CD4-positive, alpha-beta T cell treated with Interleukin-21 for 1 hour (primary cell): Measurements from ENCODE around the gene CLEC2A.

Source experiments
- DNase-seq: peaks from one replicate; pipeline ENCODE4 v3.0.0-alpha.2; 2020

CLEC2A gene

GRCh38 chr12:9931245-9931644, 925 bp downstream of the CLEC2A start:
- no peak for DNase-seq

DNA sequence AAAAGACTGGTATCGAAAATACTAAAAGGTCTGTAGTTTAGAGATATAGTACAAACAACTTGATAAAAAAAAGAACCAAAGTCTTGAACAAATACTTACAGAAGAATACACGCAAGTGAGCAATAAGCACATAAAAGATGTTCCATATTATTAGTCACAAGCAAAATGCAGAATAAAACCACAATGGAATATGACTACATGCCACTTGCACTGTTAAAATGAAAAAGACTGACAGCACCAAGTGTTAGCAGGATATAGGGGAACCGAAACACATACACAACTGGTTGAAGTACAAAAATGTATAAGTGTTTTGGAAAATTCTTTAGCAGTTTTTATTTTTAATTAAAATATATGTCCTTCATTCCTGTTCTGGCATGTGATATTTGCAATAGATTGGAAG, 3.6 kb downstream of the CLEC2A start:
- DNase-seq: no peak

- no peak for DNase-seq
These were observed 5.3 kb downstream of the CLEC2A start for GRCh38 chr12:9926876-9927275.

DNA sequence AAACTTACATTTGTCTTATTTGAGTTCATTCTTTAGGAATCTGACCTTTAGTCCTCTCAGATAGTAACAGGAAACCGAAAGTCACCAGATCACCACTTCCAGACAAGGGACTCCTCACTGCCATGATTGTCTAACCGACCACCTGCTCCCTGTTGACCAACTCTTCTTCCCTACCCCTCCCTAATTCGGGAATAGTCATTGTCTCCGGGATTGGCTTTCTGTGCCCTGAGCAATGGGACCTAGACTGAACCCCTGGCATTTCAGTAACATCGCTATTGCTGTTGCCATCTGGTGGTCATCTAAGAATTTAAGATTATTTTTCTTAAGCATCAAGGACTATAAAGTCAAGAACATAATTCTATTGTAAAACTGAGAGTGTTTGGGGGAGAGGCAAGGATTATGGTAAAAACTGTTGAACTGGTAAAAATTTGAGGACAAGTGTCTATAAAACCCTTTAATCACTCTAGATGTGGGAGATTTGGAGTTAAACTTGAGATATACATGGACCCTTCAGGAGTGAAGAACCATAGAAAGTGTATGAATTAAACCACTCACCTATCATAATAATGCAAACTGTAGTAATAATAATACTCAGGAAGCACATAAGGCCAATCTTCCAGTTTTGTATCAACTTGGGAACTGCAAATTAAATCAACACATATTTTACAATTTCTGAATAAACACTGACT, 6.3 kb downstream of the CLEC2A start:
- DNase-seq: peak; percentile 63

DNA sequence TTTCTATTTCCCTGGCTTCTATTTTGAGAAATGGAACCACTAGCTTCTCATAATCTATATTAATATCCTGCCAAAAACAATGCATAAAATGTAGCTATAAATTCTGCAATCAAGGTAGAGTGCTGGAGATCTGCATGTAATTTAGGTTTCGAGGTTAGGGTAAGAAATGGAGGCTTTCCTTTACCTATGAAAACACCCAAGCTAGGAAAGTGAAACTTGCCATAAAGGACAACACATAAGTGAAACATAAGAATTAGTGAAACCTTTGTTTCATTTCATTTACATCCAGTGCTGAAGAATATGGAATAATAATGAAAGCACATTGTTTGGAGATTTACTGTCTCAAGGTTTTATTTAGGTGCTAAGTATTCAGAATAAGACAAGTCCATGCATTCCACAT, 9.7 kb downstream of the CLEC2A start:
- no peak for DNase-seq

- DNase-seq: no peak
These were observed 11.7 kb downstream of the CLEC2A start for GRCh38 chr12:9920451-9920850.

DNA sequence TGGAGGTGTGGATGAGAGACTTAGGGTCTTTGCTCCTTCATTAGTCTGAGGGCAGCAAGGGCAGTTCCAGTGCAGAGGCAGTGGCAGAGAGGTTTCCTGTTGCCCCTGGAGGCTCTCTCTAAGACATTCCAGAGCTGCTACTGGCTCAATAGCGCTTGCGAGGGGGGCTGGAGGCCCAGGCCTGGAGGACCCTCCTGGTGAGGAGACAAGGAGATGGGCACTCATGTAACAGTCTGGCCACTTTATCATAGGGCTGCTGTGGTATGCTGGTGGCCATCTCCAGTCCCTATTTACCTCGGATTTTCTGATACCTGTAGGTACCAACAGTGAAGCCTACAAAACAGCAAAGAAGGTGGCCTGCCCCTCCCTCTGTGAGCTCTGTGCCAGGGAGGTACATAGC, 12.7 kb downstream of the CLEC2A start:
- no peak for DNase-seq

- DNase-seq: no peak
These were observed 20.5 kb downstream of the CLEC2A start for GRCh38 chr12:9911708-9912107.

DNA sequence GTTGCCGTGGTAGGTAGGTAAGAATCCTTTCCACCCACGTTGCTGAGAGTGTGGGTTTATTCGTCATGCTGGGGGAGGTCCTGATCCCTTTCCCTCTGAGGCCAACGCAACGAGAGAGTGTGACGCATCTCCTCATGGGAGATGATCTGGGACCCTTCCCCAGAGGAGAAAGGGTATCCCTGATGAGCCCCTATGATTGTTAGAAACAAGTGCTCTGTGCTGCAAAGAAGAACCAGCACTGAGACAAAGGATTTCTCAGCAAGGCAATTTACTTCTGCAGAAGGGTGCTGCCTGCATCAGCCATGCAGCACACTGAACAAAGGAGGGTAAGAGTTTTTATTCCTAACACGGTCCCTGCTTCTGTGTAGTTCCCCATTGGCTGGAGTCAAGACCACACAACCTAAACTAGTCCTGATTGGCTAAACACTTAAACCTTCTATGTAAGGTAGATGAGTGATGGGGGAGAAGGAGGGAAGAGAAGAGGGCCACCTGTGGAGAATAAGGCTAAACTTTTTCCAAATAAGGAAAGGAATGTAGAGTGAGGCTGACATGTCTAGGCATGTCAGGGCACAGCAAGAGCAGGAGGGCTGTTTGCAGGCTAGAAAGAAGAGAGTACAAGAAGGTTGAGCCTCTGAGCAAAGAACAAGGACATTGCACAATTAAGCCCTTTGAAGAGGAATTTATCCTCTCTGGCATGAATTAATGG, 21.3 kb downstream of the CLEC2A start:
- no peak for DNase-seq

- no peak for DNase-seq
These were observed 22.4 kb downstream of the CLEC2A start for GRCh38 chr12:9909724-9910123.

DNA sequence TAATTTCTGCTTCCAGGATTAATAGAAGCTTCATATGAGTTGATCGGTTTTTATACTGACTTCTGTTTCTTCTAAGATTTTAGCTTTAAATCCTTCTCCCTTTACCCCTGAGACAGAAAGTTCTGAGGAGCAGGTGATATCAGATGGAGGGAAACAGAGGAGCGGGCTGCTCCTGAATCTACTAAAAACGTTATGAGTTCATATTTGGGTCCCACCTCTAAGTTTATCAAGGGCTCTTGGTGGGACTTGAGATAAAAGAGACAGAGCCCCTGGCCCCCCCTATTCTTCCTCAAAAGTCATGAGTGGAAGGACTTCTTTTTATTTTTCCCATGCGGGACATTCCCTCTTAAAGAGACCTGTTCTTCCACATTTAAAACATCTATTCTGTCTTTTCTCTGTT, 23.8 kb downstream of the CLEC2A start:
- no peak for DNase-seq

GRCh38 chr12:9907769-9908168, 24.4 kb downstream of the CLEC2A start:
- DNase-seq: no peak

GRCh38 chr12:9906873-9907272, 25.3 kb downstream of the CLEC2A start:
- DNase-seq: peak; percentile 65

DNA sequence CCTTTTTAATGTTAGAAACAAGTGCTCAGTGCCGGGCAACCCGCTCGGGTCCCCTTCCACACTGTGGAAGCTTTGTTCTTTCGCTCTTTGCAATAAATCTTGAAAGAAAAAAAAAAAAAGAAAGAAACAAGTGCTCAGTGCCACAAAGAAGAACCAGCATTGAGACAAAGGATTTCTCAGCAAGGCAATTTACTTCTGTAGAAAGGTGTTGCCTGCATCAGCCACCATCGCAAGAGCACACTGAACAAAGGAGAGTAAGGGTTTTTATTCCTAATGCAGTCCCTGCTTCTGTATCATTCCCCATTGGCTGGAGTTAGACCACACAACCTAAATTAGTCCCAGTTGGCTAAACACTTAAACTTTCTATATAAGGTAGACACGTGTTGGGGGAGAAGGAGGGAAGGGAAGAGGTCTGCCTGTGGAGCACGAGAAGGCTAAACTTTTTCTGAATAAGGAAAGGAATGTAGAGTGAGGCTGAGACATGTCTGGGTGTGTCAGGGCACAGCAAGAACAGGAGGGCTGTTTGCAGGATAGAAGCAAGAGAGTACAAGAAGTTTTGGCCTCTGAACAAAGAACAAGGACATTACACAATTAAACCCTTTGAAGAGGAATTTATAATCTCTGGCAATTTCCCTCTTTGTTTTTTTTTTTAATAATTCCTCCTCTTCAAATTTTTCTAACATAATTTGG, 29.5 kb downstream of the CLEC2A start:
- DNase-seq: no peak

GRCh38 chr12:9900930-9901329, 31.2 kb downstream of the CLEC2A start:
- DNase-seq: no peak

GRCh38 chr12:9899209-9899608, 33.0 kb downstream of the CLEC2A start:
- DNase-seq: no peak

DNA sequence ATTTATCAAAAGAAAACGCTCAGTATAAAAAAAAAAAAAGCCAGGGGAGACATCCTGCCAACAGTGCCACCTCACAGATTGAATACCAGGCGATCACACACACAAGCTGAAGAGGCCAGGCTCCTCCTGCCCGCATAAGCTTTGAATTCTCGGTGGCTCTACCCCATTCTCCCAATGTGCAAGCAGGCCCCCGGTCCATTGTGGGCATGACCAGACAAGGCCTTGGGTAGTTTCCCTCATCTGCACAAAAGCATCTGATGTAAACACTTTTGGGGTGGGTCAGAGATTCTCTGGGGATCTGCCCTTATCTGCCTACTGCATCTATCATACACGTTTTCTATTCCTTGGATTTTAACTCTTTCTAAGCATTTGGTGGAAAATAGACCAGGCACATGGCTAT, 34.6 kb downstream of the CLEC2A start:
- no peak for DNase-seq

GRCh38 chr12:9895215-9895971, 36.8 kb downstream of the CLEC2A start:
- no peak for DNase-seq

GRCh38 chr12:9888665-9889273, 43.4 kb downstream of the CLEC2A start:
- no peak for DNase-seq

- no peak for DNase-seq
These were observed 49.0 kb downstream of the CLEC2A start for GRCh38 chr12:9883175-9883574.

- no peak for DNase-seq
These were observed 50.2 kb downstream of the CLEC2A start for GRCh38 chr12:9881988-9882387.

DNA sequence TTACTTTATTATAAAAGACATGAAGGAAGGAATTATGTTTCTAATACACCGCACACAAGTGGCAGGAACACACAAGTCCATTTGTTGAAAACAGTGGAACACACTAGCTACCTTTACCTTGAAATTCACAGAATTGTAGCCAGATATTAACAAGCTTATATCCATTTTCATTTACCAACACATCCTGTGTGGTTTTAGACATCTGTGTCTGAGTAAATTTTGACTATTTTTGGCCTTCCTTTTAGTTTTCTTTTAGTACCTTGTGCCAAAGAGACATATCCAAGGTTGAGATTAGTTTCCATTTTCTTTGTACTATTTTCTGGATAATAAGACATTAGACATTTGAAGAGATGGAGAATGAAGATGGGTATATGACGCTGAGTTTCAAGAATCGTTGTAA, 50.9 kb downstream of the CLEC2A start, which contains the start of gene KLRF2:
KLRF2 (plus strand) TSS at position 244 of the 400 bp plus-strand sequence; CDS start at position 351, 107 bp downstream.
- no peak for DNase-seq
